ENCODE data around the gene ARHGEF17. TPM values are rescaled to one million over a fixed set of nuclear protein-coding genes. Genes with fewer than 3 reads are reported as not detected.

The ARHGEF17 gene
- total RNA-seq, 2 experiments from 2014 or later: 0.07 to 0.41 TPM

DNA sequence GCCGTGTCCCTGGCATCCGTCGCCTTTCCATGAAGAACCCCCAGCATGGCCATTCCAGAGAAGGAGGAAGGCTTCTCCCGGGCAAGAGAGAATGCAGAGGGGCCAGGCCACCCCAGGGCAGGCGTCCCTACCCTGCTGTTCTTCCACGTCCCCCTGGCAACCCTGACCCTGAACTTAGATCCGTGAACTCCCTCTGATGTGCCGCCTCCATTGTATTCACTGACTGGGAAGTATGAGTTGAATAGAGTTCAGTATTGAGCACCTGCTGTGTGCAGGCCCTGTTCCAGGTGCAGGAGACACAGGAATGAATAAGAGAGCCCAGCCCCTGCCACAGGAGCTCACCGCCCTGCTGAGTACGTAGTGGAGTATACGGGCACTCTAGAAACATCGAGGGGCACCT lies 39.0 kb downstream of the ARHGEF17 start:
- H3K27ac Mint-ChIP-seq: no peak overlapping the region
- H3K36me3 Mint-ChIP-seq (ENCODE audit: low read depth): no peaks in the 10 kb centered on the region
- H3K4me3 Mint-ChIP-seq: no peak overlapping the region
- TF ChIP-seq, protein P1, sequence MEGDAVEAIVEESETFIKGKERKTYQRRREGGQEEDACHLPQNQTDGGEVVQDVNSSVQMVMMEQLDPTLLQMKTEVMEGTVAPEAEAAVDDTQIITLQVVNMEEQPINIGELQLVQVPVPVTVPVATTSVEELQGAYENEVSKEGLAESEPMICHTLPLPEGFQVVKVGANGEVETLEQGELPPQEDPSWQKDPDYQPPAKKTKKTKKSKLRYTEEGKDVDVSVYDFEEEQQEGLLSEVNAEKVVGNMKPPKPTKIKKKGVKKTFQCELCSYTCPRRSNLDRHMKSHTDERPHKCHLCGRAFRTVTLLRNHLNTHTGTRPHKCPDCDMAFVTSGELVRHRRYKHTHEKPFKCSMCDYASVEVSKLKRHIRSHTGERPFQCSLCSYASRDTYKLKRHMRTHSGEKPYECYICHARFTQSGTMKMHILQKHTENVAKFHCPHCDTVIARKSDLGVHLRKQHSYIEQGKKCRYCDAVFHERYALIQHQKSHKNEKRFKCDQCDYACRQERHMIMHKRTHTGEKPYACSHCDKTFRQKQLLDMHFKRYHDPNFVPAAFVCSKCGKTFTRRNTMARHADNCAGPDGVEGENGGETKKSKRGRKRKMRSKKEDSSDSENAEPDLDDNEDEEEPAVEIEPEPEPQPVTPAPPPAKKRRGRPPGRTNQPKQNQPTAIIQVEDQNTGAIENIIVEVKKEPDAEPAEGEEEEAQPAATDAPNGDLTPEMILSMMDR (IDR thresholded peaks at IDR 0.05): no peak
- no peaks in the 10 kb centered on the region for H3K9me3 Mint-ChIP-seq
- ChIA-PET CTCF (no interaction called here), POLR2A (no interaction called here)
- DNase-seq (no peak), ATAC-seq (no peak)
- intact Hi-C loops (cut with micrococcal nuclease): no loop called here
- H3K4me1 Mint-ChIP-seq (ENCODE audit: low read depth): peaks cover 2% of the 10 kb centered on the region
- no peaks in the 10 kb centered on the region for H3K27me3 Mint-ChIP-seq

DNA sequence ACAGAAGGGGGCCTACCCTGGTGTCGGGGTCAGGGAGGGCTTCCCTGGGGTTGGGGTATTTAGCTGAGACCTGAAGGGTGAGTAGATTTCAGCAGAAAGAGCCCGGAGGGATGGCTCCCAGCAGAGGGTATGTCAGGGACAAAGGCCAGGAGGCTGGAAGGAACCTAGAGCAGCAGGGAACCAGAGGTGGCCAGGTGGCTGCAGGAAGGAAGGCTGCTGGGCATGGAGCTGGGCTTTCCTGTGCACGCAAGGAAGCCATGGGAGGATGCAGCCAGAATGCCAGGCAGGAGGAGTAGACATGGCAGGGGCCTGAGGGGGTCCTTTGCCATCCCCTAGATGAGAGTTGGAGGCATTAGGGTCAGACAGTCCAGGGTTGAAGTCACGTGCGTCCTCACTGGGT lies 40.8 kb downstream of the ARHGEF17 start:
- Mint-ChIP-seq H3K4me3 (no peak overlapping the region), H3K36me3 (ENCODE audit: low read depth) (no peaks in the 10 kb centered on the region), H3K27ac (no peak overlapping the region), H3K27me3 (no peaks in the 10 kb centered on the region), H3K4me1 (ENCODE audit: low read depth) (peaks cover 2% of the 10 kb centered on the region), H3K9me3 (no peaks in the 10 kb centered on the region)
- DNase-seq (no peak), ATAC-seq (no peak)
- intact Hi-C loops (cut with micrococcal nuclease): no loop called here
- CTCF ChIA-PET: interaction anchor here (0.8 to 6.5 kb wide), 9 partner anchors 11 to 314 kb away, joined by 3 to 133 read pairs (median 4); partner anchors contain the start of gene ARHGEF17
- TF ChIP-seq, protein P1 (IDR thresholded peaks at IDR 0.05): no peak
- POLR2A ChIA-PET: no interaction called here

DNA sequence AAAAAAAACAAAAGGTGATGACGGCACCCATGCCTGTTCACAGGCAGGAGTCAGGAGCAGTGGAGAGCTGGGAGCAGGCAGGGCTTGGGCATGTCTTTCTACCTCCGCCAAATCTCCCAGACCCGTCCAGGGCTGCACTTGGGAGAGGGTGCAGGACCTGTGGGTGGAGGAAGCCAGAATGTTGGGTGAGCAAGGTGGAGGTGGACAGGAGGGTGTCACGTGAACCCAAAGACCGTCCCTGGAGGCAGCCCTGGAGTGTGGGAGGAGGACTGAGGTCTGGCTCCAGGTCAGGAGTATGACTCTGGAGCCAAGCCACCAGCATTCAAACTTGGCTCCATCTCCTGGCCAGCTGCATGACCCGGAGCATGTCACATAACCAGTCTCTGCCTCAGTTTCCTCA lies 41.6 kb downstream of the ARHGEF17 start:
- Mint-ChIP-seq H3K36me3 (ENCODE audit: low read depth) (no peaks in the 10 kb centered on the region), H3K4me1 (ENCODE audit: low read depth) (peaks cover 2% of the 10 kb centered on the region), H3K27ac (no peak overlapping the region), H3K9me3 (no peaks in the 10 kb centered on the region), H3K4me3 (no peak overlapping the region), H3K27me3 (no peaks in the 10 kb centered on the region)
- no peak for DNase-seq
- no peak for ATAC-seq
- CTCF ChIA-PET: interaction anchor here (0.6 to 6.5 kb wide), 13 partner anchors 10 to 313 kb away, joined by 3 to 133 read pairs (median 11); partner anchors contain the start of gene ARHGEF17
- POLR2A ChIA-PET: no interaction called here
- intact Hi-C loops (cut with micrococcal nuclease): loop anchor here (5.0 kb wide), 2 partner anchors 43 to 313 kb away; no protein-coding TSS in a partner anchor
- TF ChIP-seq, protein P1 (IDR thresholded peaks at IDR 0.05): no peak

DNA sequence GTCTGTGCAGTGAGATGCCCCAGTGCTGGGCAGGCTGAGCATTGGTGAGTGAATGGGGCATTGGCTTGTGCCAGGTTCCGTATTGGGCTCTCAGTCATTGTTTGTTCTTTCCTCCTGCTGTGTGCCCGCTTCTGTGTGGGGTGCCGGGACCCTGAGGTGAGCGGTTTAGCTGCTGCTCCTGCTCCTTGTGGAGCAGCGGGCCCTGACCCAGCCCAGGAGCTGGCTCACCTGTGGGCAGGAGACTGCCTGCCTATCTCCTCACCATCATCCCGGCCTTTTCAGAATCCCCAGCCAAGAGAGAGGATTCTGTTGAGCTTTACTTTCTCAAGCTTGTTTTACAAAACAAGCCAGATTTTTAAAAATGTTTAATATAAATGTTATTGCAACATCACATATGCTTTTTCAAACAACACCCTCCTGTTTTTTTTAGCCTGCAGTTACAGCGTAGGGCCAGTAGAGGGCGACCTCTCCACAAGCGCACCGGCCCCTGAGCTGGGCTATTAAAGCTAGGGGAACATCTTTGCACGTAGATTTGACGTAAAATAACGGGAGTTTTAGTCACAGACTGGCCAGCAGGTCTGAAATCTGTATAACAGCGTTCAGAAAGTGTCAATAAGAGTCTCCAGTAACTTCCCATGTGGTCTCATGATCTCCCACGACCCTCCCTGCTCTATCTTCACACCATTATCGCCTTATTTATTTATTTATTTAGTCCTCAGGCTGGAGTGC lies 43.0 kb downstream of the ARHGEF17 start:
- ChIA-PET POLR2A (interaction anchor here (1.0 to 1.7 kb wide), 4 partner anchors 13 to 59 kb away, joined by 3 to 5 read pairs (median 4); no protein-coding TSS in a partner anchor), CTCF (interaction anchor here (0.6 to 6.5 kb wide), 81 partner anchors 9 to 675 kb away, joined by 3 to 133 read pairs (median 4); partner anchors contain the start of genes ARHGEF17 and FAM168A)
- no peaks in the 10 kb centered on the region for H3K36me3 Mint-ChIP-seq (ENCODE audit: low read depth)
- intact Hi-C loops (cut with micrococcal nuclease): loop anchor here (5.0 kb wide), 2 partner anchors 41 to 311 kb away; no protein-coding TSS in a partner anchor
- ATAC-seq: peak; percentile 94
- no peak overlapping the region for H3K4me3 Mint-ChIP-seq
- H3K27ac Mint-ChIP-seq: peak overlapping the region; percentile 41
- DNase-seq: peak; percentile 74
- H3K9me3 Mint-ChIP-seq: no peaks in the 10 kb centered on the region
- H3K4me1 Mint-ChIP-seq (ENCODE audit: low read depth): peaks cover 2% of the 10 kb centered on the region
- H3K27me3 Mint-ChIP-seq: no peaks in the 10 kb centered on the region
- TF ChIP-seq, protein P1 (IDR thresholded peaks at IDR 0.05): peak; percentile 97

DNA sequence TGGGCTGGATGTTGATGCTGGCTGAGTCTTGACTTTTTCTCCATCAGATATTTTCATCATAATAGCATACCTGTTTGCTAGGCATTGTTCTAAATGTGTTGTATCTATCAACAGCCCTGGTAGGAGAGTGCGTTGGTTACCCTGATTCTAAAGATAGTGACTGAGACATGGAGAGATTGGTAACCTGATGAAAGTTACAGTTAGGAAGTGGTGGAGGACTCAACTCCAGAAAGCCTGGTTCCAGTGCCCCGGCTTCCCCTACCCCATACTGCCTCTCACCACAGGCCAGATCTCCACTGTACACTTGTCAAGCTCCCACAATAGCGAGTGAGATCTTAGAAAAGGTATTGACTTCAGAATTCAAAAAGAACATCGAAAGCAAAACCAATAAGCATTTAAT lies 45.3 kb downstream of the ARHGEF17 start:
- TF ChIP-seq, protein P1 (IDR thresholded peaks at IDR 0.05): no peak
- no peak for DNase-seq
- no peak for ATAC-seq
- intact Hi-C loops (cut with micrococcal nuclease): loop anchor here (5.0 kb wide), 2 partner anchors 39 to 309 kb away; no protein-coding TSS in a partner anchor
- ChIA-PET CTCF (interaction anchor here (3.6 to 6.5 kb wide), 2 partner anchors 42 to 308 kb away, joined by 67 to 133 read pairs; no protein-coding TSS in a partner anchor), POLR2A (no interaction called here)
- H3K27me3 Mint-ChIP-seq: no peaks in the 10 kb centered on the region
- no peaks in the 10 kb centered on the region for H3K9me3 Mint-ChIP-seq
- H3K4me1 Mint-ChIP-seq (ENCODE audit: low read depth): peaks cover 2% of the 10 kb centered on the region
- H3K27ac Mint-ChIP-seq: no peak overlapping the region
- no peak overlapping the region for H3K4me3 Mint-ChIP-seq
- no peaks in the 10 kb centered on the region for H3K36me3 Mint-ChIP-seq (ENCODE audit: low read depth)
